HG02943 (cell line): Measurements from ENCODE around the gene TBC1D22A.

Experiments
- ATAC-seq: cut with Tn5 transposase; IDR thresholded peaks from one replicate; pipeline ENCODE4 v1.9.1; 2021; ENCODE audit warnings: mild to moderate bottlenecking, low read depth, moderate library complexity; ENCODE audit not compliant: unreplicated experiment

TBC1D22A gene

GRCh38 chr22:47083379-47083986 lies 321.0 kb downstream of the TBC1D22A start:
- ATAC-seq = no peak

GRCh38 chr22:47084226-47084625 lies 321.8 kb downstream of the TBC1D22A start:
- no peak for ATAC-seq

- no peak for ATAC-seq
These were observed 324.3 kb downstream of the TBC1D22A start for GRCh38 chr22:47086596-47087248.

GRCh38 chr22:47088480-47089158 lies 326.2 kb downstream of the TBC1D22A start:
- ATAC-seq = no peak

- no peak for ATAC-seq
These were observed 326.9 kb downstream of the TBC1D22A start for GRCh38 chr22:47089374-47089773.

GRCh38 chr22:47089796-47090460 lies 327.5 kb downstream of the TBC1D22A start:
- ATAC-seq = no peak

GRCh38 chr22:47090591-47091245 lies 328.3 kb downstream of the TBC1D22A start:
- no peak for ATAC-seq

- no peak for ATAC-seq
These were observed 328.8 kb downstream of the TBC1D22A start for GRCh38 chr22:47091246-47091651.

- no peak for ATAC-seq
These were observed 329.7 kb downstream of the TBC1D22A start for GRCh38 chr22:47091921-47092700.

- no peak for ATAC-seq
These were observed 330.5 kb downstream of the TBC1D22A start for GRCh38 chr22:47092896-47093311.

- no peak for ATAC-seq
These were observed 331.3 kb downstream of the TBC1D22A start for GRCh38 chr22:47093720-47094119.

GRCh38 chr22:47094861-47095330 lies 332.4 kb downstream of the TBC1D22A start:
- ATAC-seq = no peak

- ATAC-seq = no peak
These were observed 333.1 kb downstream of the TBC1D22A start for GRCh38 chr22:47095395-47096122.

GRCh38 chr22:47098121-47098520 lies 335.7 kb downstream of the TBC1D22A start:
- no peak for ATAC-seq

GRCh38 chr22:47098554-47098953 lies 336.1 kb downstream of the TBC1D22A start:
- no peak for ATAC-seq

GRCh38 chr22:47100019-47100418 lies 337.6 kb downstream of the TBC1D22A start:
- ATAC-seq = no peak

- ATAC-seq = no peak
These were observed 338.3 kb downstream of the TBC1D22A start for GRCh38 chr22:47100646-47101200.

- ATAC-seq = no peak
These were observed 339.0 kb downstream of the TBC1D22A start for GRCh38 chr22:47101321-47101885.

GRCh38 chr22:47102081-47102480 lies 339.6 kb downstream of the TBC1D22A start:
- no peak for ATAC-seq
